Measurements from ENCODE around the gene RXRA.
A peak's percentile ranks its signal among the peaks of the same experiment; 100 is the strongest.

RXRA gene

GRCh38 chr9:134438195-134438788, 112.0 kb downstream of the RXRA start:
- DNase-seq = no peak

DNA sequence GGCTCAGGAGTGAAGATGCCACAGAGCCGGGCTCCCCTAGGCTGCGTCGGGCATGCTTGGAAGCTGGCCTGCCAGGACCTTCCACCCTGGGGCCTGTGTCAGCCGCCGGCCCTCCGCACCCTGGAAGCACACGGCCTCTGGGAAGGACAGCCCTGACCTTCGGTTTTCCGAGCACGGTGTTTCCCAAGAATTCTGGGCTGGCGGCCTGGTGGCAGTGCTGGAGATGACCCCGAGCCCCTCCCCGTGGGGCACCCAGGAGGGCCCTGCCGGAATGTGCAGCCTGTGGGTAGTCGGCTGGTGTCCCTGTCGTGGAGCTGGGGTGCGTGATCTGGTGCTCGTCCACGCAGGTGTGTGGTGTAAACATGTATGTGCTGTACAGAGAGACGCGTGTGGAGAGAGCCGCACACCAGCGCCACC, 113.1 kb downstream of the RXRA start:
- no peak for DNase-seq

GRCh38 chr9:134440636-134441226, 114.5 kb downstream of the RXRA start:
- DNase-seq = no peak

DNA sequence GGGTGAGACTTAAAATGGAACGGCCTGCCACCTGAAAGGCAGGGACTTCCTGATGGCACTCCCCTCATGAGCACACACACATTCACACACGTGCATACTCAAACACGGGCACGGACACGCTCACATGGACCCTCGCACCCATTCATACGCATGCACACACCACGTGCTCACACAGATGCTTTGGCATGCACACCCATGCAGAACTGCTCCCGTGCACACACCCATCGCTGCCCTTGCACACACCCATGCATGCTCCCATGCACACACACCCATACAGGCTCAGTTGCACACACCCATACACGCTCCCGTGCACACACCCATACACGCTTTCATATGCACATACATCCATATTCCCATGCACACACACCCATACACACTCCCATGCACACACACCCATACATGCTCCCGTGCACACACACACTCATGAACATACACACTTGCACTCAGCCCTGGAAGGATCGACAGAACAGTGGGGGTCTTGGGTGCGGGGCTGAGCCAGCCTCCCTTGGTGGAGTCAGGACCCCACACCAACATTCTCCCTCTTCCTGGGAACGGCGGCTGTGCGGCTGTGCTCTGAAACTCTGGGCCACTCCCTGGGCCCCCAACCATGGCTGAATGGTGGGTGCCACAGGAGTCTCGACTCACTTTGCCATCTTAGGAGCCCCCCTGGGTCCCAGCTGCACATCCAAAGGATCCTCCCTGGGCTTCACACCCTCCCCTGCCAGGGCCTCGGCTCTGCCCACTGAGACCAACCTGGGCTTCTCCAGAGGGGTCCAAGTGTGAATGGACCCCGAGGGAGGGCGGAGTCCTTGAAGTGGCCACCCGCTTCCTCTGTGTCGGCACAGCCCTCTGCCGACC, 115.2 kb downstream of the RXRA start:
- no peak for DNase-seq

DNA sequence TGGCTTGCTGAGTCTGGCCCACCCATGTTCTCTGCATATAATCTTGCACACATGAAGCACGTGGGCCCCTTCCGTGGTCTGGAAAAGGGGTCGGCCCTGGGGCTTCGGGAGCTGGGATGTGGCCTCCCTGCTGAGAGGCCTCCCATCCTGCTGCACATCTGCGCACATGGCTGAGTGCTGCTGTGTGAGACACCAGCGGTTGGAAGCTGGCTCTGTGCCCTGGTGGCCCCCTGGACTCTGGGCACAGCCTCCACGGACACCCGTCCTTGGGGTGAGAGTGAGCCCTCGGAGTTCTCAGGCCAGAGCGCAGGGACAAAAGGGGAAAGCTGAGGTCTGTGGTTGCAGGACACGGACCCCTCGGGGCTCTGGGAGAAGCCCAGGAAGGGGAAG, 115.8 kb downstream of the RXRA start:
- DNase-seq = no peak

DNA sequence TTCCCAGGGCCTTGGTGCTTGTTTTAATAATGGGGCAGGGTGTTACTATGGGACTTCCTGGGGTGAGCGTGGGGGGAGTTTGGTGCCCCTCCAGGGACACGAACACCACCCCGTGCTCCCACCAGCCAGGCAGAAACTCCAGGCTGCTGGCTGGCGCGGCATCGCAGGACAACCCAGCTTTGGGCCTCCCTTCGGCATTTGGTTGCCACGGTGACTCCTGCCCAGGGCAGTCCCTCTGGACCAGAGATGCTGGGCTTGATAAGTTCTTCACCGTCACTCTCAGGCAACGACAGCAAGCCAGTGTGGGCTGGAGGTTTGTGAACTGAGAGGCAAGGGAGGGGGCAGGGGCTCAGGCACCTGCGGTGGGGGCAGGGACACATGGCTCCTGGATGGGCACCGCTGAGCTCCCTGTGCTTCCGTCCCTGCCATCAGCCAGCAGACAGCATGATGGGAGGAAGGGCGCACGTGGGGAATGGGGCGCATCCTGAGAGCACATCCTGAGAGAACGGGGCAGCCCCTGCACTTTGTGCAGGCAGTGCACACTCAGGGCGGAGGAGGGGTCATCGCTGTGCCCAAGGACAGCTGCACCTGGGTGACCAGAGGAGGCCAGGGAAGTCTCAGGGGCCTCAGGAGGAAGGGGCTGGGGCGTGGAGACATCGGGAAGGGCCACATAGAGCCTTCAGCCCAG, 116.4 kb downstream of the RXRA start:
- peak; percentile 10 for DNase-seq

GRCh38 chr9:134443174-134444037, 117.2 kb downstream of the RXRA start:
- DNase-seq = peak; percentile 90

GRCh38 chr9:134444038-134444315, 117.7 kb downstream of the RXRA start:
- no peak for DNase-seq

- no peak for DNase-seq
Measured at GRCh38 chr9:134445000-134445399, 118.7 kb downstream of the RXRA start.

DNA sequence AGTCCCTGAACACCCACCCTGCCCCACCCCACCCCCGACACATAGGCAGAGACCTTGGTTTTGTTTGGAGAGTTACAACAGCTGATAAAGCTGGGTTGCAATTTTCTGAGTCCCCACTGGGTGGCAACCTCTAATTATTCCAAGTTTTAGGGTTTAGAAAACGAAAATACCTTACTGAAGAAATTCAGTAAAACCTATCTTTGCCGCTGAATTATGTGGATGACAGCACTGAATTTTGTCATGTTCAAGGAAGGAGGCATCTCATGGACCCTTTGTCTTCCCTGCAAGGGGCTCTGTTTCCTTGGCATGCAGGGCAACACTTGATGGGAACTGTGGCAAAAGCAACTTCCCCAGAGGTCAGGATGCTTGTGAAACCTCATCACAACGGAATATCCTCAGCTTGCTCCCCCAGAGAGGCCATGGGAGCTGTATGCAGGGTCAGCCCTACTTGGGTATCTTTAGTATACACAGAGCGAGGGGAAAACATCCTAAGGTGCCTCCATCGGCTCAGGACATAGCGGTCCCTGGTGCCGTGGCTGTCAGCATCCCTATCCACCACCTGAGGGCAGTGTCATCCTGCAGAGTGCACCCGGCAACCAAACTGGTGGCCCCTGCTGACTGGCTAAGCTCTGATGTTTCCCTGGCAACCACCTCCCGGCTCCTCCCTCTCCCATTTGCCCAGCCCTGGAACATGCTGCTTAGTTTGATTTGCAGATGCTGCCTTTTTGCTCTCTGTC, 123.1 kb downstream of the RXRA start:
- DNase-seq = peak; percentile 89

DNA sequence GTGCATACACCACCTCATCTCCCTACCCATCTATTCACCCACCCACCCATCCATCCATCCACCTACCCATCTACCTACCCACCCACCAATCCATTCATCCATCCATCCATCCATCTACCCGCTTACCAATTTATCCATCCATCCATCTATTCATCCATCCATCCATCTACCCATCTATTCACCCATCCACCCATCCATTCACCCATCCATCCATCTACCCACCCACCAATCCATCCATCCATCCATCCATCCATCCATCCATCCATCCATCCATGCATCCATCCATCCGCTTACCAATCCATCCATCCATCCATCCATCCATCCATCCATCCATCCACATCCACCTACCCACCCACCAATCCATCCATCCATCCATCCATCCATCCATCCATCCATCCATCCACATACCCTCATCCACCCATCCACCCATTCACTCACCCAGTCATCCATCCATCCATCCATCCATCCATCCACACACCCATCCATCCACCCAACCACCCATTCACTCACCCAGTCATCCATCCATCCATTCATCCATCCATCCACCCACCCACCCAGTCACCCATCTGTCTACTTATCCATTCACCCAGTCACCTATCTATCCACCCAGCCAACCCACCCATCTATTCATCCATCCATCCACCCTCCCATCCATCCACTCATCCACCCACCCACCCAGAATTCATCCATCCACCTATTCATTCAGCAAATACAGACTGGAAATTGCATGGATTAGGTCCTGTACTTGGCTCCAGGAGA, 125.6 kb downstream of the RXRA start:
- no peak for DNase-seq

GRCh38 chr9:134452728-134453127, 126.5 kb downstream of the RXRA start:
- DNase-seq = no peak

GRCh38 chr9:134453776-134454475, 127.7 kb downstream of the RXRA start:
- DNase-seq = no peak

DNA sequence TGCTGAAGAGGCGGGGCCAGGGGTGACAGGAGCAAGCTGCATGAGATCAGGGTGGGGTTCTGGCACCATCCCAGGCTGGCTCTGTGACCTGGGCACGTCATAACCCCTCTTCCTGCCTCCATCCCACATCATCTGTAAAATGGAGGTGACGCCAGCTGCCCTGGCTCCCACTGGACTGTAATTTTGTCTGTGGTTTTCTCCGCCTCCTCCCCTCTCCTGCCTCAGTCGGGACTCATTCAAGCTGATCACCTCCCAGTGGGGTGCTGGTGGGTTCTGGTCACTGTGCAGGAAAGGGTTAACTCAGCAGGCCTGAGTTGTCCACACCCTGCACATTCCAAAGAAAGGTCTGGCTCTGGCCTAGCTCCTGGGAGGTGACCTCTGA, 128.2 kb downstream of the RXRA start:
- no peak for DNase-seq

- DNase-seq = no peak
Measured at GRCh38 chr9:134455021-134455471, 128.8 kb downstream of the RXRA start.

- DNase-seq = no peak
Measured at GRCh38 chr9:134455537-134455933, 129.3 kb downstream of the RXRA start.

GRCh38 chr9:134455934-134456755, 129.9 kb downstream of the RXRA start:
- DNase-seq = peak; percentile 90

DNA sequence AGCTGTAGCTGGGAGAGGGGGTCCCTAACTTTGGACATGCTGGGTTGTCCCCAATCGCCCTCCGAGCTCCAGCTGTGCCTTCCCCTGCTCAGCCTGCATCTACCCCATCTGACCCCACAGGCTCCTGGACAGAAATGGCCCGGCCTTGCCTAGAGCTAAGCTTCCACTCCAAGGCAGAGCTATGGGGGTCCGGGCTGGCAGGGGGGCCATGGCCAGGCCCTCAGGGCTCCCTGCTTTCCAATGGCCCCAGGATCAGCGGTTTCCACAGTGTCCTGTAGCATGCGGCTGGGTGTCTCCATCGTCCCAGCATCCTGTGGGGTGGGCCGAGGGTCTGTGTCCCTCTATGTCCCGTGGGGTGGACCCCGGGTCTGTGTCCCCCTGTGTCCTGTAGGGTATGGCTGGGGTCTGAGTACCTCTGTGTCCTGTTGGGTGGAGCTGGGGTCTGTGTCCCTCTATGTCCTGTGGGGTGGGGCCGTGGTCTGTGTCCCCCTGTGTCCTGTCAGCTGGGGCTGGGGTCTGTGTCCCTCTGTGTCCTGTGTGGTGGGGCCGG, 130.6 kb downstream of the RXRA start:
- DNase-seq = no peak

All from suppressor macrophage treated with lipopolysaccharide for 4 hours (primary cell).